Mucosa of descending colon (tissue), 3 donors: Measurements from ENCODE around the gene TMEM106B. TPM values are rescaled to one million over a fixed set of nuclear protein-coding genes. Genes with fewer than 3 reads are reported as not detected.
"Not testable (repeated sequence)": the region's sequence is repeated elsewhere in the genome, so short reads cannot be mapped to it uniquely, and the experiment has no call there.

Experiments used
- ATAC-seq: fragments of 200-7000 bp; cut with Tn5 transposase; one replicate; pipeline ENCODE4 v1.9.1; 2020; ENCODE audit warnings: mild to moderate bottlenecking, moderate library complexity
- DNase-seq, 3 donors: peaks; one replicate each; pipeline ENCODE4 v3.0.0-alpha.2; 2020
- H3K36me3 ChIP-seq: fragments of 200-600 bp; one replicate; pipeline ENCODE4 v1.8.0; 2021; ENCODE audit warnings: low read depth, mild to moderate bottlenecking
- H3K4me1 ChIP-seq: fragments of 200-600 bp; one replicate; pipeline ENCODE4 v1.8.0; 2021; ENCODE audit warnings: low read depth, mild to moderate bottlenecking
- H3K4me3 ChIP-seq: fragments of 200-600 bp; one replicate; pipeline ENCODE4 v1.8.0; 2021; ENCODE audit warnings: mild to moderate bottlenecking
- H3K9me3 ChIP-seq: fragments of 200-600 bp; one replicate; pipeline ENCODE4 v1.8.0; 2021; ENCODE audit warnings: mild to moderate bottlenecking
- CTCF ChIP-seq: fragments of 200-600 bp; IDR thresholded peaks from one replicate; pipeline ENCODE4 v1.8.0; 2022; ENCODE audit warnings: antibody characterized with exemption, mild to moderate bottlenecking
- intact Hi-C, 2 donors: fragments of 100-400 bp; cut with DNase I in 1 of 2; cut with micrococcal nuclease in 1 of 2; formaldehyde crosslinking; loops; one replicate each; pipeline versions ENCODE4 v1.11.0 to v1.11.1; 2022; cut with DNase I, micrococcal nuclease
- total RNA-seq, 3 donors: library from RNA; stranded (reverse); fragmentation: NEBNext Ultra II Directional in 2 of 3; extraction: Animal tissue kit (Norgen Biotek cat#: 25700) in 2 of 3; gene quantifications; one replicate each; pipeline versions ENCODE4 v1.2.1 to v1.2.4, GENCODE V29; 2021 to 2023
- donor health status: DM: no; HTN: no; CAD: no; lungs with moderate emphysema.
- donor health status: DM: no; HTN: no; CAD: no.
- donor health status: DM: no; HTN: yes; CAD: no.

TMEM106B gene
- total RNA-seq, 3 donors from 2014 or later, result 44.0 to 64.8 (median 60.2) TPM

DNA sequence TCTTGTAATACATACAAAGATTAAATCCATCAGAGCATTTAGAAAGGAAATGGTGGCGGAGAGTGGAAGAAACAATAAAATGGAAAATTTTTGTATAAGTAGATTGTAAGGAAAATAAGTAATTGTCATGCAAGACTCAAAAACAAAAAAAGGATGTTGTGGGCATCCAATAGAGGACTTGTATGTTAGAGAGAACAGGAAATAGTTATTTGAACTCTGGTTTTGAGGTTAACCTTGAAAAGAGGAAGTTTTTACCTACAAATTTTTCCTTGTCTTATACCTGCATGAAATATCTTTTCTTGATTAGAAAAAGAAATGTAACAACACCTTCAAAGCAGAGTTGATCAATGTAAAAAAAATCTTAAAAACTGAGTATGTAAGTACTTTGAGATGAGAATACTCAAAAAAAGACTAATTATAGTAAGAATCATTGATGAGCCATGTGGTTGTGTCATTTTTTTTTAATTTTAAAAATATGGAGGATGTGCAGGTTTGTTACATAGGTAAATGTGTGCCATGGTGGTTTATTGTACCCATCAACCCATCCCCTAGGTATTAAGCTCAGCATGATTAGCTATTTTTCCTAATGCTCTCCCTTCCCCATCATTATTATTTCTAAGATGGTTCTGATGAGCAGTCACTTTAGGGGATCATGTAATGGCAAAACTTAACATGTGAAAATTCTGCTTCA lies 11.9 kb downstream of the TMEM106B start:
- intact Hi-C loops, result no loop called here

GRCh38 chr7:12225017-12225416 lies 13.9 kb downstream of the TMEM106B start:
- H3K4me1 ChIP-seq, DNase-seq, H3K4me3 ChIP-seq, intact Hi-C loops, H3K9me3 ChIP-seq, H3K36me3 ChIP-seq, ATAC-seq: not testable (repeated sequence)

More for the DNA sequence above, 11.9 kb downstream of the TMEM106B start:
- DNase-seq, result no peak
- no peaks in the 10 kb centered on the region for H3K4me1 ChIP-seq
- TF ChIP-seq CTCF, result no peak
- H3K36me3 ChIP-seq, result no peaks in the 10 kb centered on the region
- ATAC-seq, result peak; percentile 11
- H3K9me3 ChIP-seq, result no peaks in the 10 kb centered on the region
- no peak overlapping the region for H3K4me3 ChIP-seq

DNA sequence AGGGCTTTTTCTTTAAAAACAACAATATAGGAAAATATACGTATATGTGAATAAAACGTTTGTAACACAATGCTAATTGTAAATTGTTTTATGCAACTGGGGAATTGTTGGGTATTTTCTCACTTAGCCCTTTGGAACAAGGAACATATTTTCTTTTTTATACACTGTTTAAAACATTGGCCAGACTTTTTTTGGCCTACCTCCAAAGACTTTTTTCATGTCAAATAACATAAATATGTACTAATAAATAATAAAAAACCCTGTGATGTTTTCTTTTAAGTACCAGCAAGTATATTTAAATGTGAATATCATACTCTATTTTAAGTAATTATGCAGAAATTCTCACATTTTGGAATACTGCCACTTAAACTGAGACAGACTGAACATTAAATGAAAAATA lies 15.7 kb downstream of the TMEM106B start:
- intact Hi-C loops, result no loop called here

DNA sequence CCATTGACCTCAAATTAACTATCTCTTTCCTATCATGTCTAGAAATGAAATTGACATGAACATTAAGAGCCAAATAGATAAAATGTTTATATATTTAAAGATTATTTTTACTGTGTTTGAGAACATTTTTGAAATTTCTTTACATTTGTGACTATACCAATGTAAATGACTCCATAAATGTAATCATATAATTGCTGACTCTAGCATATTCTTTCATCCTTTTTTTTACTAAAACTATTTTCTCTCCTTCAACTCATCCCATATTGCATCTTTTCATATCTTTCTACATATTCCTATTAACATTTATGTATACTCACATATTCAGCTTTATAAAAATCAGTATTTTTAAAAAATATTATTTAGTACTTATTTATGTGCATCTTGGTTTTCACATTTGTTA lies 16.9 kb downstream of the TMEM106B start:
- Histone ChIP-seq H3K9me3 (no peaks in the 10 kb centered on the region), H3K36me3 (no peaks in the 10 kb centered on the region), H3K4me1 (no peaks in the 10 kb centered on the region), H3K4me3 (no peak overlapping the region)
- DNase-seq (no peak), ATAC-seq (no peak)
- TF ChIP-seq CTCF, result no peak
- intact Hi-C loops, result no loop called here

More for the DNA sequence above, 15.7 kb downstream of the TMEM106B start:
- Histone ChIP-seq H3K4me3 (no peak overlapping the region), H3K36me3 (no peaks in the 10 kb centered on the region), H3K9me3 (no peaks in the 10 kb centered on the region), H3K4me1 (no peaks in the 10 kb centered on the region)
- DNase-seq, result no peak
- TF ChIP-seq CTCF, result no peak
- no peak for ATAC-seq

GRCh38 chr7:12229046-12229445 lies 18.0 kb downstream of the TMEM106B start:
- H3K9me3 ChIP-seq, result no peaks in the 10 kb centered on the region
- H3K36me3 ChIP-seq, result no peaks in the 10 kb centered on the region
- intact Hi-C loops, result no loop called here
- no peak for TF ChIP-seq CTCF
- DNase-seq, result no peak
- H3K4me1 ChIP-seq, result no peaks in the 10 kb centered on the region
- ATAC-seq, result no peak
- H3K4me3 ChIP-seq, result no peak overlapping the region

GRCh38 chr7:12231097-12231496 lies 20.0 kb downstream of the TMEM106B start:
- no peak for ATAC-seq
- intact Hi-C loops, result no loop called here

More at GRCh38 chr7:12231097-12231496, 20.0 kb downstream of the TMEM106B start:
- no peak for TF ChIP-seq CTCF
- Histone ChIP-seq H3K9me3 (no peaks in the 10 kb centered on the region), H3K4me1 (no peaks in the 10 kb centered on the region), H3K4me3 (no peak overlapping the region), H3K36me3 (no peaks in the 10 kb centered on the region)
- DNase-seq, result no peak
